Measurements from ENCODE around the gene EPB41.

- TF ChIP-seq CTCF (IDR thresholded peaks at IDR 0.05) = no peak
- TF ChIP-seq POLR2A (IDR thresholded peaks at IDR 0.05) = no peak
- TF ChIP-seq EP300 (IDR thresholded peaks at IDR 0.05) = no peak
Measured at GRCh38 chr1:29043274-29043965, 129.1 kb downstream of the EPB41 start.

Measured in ovary (tissue), 3 donors.